OCI-LY1 (cell line): Measurements from ENCODE around the gene LZTFL1.

Source experiments
- EZH2 ChIP-seq: fragments of 200-600 bp; sonication (generic), shearing (Covaris generic); IDR thresholded peaks from 2 replicates; pipeline ENCODE4 v1.8.0; 2017; ENCODE audit warnings: borderline replicate concordance, mixed run types, mild to moderate bottlenecking, antibody characterized with exemption, low read length, moderate library complexity, mixed read lengths
- TF ChIP-seq, protein P1 (sequence below): fragments of 200-600 bp; sonication (generic), shearing (Covaris generic); IDR thresholded peaks from 2 replicates; pipeline ENCODE4 v1.5.1; 2017; ENCODE audit warnings: mild to moderate bottlenecking, antibody characterized with exemption, low read length, moderate library complexity, mixed read lengths

DNA sequence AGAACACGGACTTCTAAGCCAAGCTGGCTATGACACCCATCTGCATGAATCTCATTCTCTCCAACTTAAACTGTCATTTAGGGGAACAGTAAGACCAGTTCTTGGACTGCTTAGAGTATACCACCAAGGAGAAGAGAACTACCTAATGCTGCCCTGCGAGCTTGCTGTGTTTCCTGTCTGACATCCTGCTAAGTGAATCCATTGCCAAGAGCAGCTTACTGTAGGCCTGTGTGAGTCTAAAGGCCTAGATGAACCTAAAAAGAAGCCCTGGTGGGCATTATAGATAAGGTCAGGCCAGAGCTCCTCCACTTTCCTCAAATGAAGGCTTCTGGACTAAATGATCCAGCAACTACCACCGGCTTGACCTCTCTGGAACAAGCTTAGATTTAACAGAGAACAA lies 15.0 kb downstream of the LZTFL1 start:
- TF ChIP-seq EZH2, result no peak
- TF ChIP-seq, protein P1, sequence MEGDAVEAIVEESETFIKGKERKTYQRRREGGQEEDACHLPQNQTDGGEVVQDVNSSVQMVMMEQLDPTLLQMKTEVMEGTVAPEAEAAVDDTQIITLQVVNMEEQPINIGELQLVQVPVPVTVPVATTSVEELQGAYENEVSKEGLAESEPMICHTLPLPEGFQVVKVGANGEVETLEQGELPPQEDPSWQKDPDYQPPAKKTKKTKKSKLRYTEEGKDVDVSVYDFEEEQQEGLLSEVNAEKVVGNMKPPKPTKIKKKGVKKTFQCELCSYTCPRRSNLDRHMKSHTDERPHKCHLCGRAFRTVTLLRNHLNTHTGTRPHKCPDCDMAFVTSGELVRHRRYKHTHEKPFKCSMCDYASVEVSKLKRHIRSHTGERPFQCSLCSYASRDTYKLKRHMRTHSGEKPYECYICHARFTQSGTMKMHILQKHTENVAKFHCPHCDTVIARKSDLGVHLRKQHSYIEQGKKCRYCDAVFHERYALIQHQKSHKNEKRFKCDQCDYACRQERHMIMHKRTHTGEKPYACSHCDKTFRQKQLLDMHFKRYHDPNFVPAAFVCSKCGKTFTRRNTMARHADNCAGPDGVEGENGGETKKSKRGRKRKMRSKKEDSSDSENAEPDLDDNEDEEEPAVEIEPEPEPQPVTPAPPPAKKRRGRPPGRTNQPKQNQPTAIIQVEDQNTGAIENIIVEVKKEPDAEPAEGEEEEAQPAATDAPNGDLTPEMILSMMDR, result no peak
